Endothelial cell of umbilical vein (primary cell): ENCODE measurements around the gene DPY19L2.
"Not testable (repeated sequence)": the region's sequence is repeated elsewhere in the genome, so short reads cannot be mapped to it uniquely, and the experiment has no call there.

Source experiments
- CTCF ChIP-seq, 2 donors: IDR thresholded peaks; 1 replicate in 1 of 2; 2 replicates in 1 of 2; pipeline ENCODE4 v1.5.1; 2011; ENCODE audit warnings: low read length in 2 of 2, mild to moderate bottlenecking in 2 of 2, moderate library complexity in 2 of 2, control low read depth in 1 of 2, inconsistent platforms in 1 of 2, low read depth in 1 of 2; ENCODE audit not compliant: insufficient read depth in 1 of 2; ENCODE audit errors: extremely low read depth in 1 of 2
- EZH2 ChIP-seq: IDR thresholded peaks from 2 replicates; pipeline ENCODE4 v1.6.1; 2012; ENCODE audit warnings: borderline replicate concordance, low read depth, mild to moderate bottlenecking, moderate library complexity, low read length, inconsistent platforms; ENCODE audit not compliant: severe bottlenecking
- POLR2AphosphoS5 ChIP-seq: IDR thresholded peaks from 2 replicates; pipeline ENCODE4 v1.6.1; 2012; ENCODE audit warnings: low read depth, mild to moderate bottlenecking, control low read depth, low read length, moderate library complexity; ENCODE audit not compliant: insufficient read depth

GRCh38 chr12:63615544-63615943, 52.7 kb downstream of the DPY19L2 start:
- not testable (repeated sequence) for TF ChIP-seq EZH2; POLR2AphosphoS5; CTCF (IDR thresholded peaks at IDR 0.05; ENCODE audit: extremely low read depth in 1 of 2, insufficient read depth in 1 of 2, low read depth in 1 of 2, low read length in 2 of 2)
